GM18858 (cell line): ENCODE data around the gene TECPR1.

Experiments used
- ATAC-seq: cut with Tn5 transposase; IDR thresholded peaks from one replicate; pipeline ENCODE4 v1.9.1; 2021; ENCODE audit not compliant: unreplicated experiment

Gene TECPR1

DNA sequence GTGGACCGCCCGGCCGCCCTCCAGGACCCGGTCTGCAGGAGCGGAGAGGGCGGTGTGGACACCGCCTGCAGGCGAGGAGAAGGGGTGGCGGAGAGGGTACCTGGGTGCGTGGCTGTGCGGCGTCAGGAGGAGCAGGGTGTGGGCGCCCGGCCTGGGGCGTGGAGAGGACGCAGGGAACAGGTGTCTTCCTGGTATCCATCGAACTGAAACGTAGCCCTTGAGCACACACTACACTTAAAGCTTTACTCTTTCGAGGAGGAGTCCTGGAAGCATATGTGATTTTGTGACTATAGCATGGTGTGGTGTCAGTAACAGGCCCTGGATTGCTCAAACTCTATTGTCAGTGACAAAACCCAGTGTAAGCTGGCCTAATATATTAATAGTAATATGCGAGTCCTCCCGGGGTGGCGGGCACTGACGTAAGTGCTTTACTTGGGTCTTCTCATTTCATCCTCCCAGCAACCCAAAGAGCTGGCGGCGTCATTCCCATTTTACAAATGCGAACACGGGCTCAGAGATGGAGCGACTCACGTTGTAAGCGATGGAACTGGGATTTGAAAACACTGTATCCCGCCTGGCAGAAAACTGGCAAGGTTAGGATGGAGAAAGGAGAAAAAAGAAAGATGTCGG, 508 bp upstream of the TECPR1 start:
- no peak for ATAC-seq

DNA sequence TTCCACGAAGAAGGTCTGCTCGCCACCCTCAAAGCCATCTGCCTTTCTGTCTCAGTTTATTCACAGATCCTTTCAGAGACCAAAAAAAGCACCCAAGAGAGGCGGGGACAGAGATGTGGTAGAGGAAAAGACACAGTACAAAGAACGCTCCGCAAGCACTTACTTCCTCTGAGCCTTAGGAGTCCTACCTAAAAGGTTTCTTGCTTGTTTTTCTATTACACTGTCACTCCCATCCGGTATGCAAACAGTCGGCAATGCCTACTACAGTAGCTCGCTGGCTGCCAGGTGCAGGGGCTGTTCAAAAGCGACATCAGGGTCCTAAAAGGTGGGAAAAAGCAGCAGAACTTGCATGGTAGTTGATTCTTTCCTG, 816 bp downstream of the TECPR1 start:
- no peak for ATAC-seq

DNA sequence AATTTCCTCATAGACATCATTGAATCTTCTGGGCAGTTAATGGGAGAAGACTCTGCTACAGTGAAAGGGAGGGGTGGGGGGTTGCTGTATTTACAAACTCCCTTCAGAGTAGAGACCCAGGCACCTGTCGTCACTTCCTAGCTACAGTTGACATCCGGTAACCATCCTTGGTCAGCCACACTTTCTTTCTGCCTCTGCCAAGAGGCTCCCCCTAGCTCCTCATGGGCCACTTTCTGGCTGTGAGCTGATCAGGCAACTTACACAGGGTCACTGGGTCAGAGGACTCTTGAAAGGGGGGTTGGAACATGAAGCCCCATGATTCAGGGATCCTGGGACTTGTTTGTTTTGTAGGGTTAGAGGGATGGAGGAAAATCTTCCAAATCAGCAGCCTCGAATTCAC, 1.2 kb downstream of the TECPR1 start:
- ATAC-seq: no peak

DNA sequence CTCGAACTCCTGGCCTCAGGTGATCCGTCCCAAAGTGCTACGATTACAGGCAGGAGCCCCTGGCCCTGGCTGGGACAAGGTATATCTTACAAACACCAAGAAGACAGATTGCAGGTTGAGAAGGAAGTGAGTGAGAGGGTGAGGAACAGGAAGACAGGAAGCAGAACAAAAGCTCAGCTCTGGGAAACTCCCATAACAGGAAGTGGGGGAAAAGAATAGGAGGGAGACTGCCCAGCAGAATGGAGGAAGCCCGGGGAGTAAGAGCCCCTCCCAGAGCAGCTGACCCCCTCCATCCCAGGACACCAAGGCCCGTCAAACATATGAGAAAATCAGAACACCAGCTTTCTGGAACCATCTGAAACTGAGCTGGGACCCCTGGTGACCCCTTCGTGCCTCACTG, 2.9 kb downstream of the TECPR1 start:
- no peak for ATAC-seq

DNA sequence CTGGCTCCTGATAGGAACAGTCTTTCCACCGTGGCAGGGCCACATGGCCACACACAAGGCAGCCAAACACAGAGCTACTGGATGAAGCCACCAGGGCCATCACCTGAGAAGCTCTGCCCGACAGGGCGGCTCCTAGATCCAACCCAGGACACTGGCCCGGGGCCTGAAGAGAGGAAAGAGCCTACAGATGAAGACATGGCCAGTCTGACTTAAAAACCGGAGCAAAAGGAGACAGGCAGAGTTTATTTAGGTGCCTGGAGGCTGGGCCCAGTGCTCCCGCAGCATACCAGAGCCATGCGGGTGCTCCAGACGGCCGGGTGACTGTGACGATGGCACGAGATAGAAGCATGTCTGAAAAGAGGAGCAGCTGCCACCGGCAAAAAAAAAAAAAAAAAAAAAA, 3.9 kb downstream of the TECPR1 start:
- ATAC-seq: no peak

DNA sequence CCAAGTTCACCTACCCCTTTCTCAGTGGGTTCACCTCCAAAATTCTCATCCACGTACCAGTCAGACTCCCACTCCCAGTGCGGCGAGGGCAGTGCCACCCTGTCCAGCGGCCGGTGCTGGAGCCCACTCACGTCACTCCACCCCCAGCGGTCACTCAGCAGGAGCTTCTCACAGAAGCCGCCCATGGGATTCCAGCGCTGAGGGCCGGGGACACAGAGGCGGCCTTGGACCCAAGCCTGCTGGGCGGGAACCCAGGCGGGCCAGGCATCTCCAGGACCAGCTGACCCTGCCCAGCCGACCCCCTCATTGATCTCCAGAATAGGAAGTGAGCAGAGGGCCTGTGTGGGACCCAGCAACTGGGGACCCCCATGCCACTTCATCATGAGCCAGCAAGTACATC, 7.2 kb downstream of the TECPR1 start:
- ATAC-seq: no peak

DNA sequence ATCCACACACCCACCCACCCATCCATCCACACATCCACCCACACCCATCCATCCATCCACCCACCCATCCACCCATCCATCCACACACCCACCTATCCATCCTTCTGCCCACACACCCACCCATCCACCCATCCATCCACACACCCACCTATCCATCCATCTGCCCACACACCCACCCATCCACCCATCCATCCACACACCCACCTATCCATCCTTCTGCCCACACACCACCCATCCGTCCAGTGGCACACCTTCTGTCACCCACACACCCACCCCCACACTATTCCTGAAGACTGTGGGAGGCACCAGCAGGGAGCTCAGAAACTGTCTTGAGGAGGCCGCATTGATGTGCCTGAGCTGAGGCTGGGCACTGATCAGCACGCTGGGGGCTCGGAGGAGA, 9.1 kb downstream of the TECPR1 start:
- no peak for ATAC-seq

DNA sequence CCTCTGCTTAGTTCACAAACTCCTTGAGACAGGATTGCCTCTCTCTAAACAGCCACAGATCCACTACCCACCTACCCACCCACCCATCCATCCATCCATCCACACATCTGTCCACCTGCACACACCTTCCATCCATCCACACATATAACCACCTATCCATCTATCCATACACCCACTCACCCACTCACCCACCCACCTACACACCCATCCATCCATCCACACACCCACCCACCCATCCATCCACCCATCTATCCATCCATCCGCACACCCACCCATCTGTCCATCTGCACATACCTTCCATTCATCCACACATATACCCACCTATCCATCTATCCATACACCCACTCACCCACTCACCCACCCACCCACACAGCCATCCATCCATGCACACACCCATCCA, 9.7 kb downstream of the TECPR1 start:
- ATAC-seq: no peak

DNA sequence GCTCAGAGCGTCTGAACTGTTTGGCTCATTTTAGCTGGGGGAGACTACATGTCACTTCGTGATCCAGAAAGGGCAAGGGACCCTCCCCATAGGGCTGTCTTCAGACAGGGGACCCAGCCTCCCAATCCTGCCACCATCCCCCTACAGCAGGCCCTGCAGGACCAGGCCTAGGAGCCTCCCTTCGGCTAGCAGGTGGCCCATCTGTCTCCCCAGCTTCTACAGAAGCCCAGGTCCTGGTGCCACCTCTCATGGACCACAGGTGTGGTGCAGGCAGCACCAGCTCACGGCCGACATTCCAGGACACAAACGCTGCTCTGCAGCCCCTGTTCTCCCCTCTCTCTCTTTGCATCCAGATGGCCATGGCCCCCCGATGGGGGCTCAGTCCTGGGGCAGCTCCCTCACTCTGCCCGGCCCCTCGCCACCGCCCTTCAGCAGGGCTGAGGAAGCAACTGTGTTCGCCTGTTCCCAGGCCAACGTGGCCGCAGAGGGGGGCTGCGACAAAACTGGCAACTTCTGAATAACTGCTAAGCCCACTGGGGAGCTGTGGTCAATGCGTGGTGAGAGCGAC, 10.3 kb downstream of the TECPR1 start:
- ATAC-seq: no peak

DNA sequence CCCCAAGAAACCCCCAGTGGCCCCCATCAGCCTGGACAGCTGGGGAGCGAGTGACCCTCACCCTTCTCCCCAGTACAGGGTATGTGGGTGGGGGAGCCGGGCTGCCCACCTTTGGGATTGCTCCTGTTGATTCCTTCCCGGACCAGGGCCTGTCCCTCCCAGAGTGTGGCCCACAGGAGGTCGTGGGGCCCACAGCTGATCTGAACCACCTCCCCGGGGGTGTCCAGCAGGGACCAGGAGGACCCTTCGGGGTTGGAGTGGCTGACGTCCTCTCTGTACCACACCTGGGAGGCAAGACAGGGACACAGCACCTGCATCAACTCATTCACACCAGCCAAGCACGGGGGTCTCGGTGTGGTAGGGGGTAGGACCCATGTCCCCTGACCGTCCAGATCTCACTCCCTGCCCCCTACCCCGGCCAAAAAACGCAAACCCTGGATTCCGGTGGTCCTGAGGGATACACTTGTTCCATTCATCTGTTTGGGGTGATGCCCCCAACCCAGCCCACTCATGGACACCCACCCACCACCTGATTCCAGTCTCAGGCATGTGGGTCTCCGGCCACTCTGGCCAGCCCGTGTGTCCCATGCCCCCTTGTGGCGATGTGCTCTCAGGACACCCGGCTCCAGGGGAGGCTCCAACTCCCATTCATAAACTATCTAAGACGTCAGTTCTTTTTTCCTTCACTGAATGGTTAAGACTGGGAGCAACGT, 10.9 kb downstream of the TECPR1 start:
- ATAC-seq: no peak

DNA sequence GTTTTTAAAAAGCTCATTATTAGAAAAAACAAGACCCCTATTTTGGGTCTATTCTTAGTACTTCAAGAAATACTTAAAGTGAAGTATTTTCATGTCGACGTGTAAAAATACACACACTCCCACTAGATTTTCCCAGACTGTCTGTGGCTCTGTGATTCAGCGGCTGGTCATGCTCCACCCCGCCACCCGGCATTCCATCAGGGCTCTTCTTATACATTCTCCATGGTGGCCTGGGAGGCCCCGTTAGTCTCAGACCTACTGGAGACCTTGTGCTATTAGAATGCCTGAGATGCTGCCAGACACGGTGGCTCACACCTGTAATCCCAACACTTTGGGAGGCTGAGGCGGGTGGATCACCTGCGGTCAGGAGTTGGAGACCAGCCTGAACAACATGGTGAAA, 13.1 kb downstream of the TECPR1 start:
- no peak for ATAC-seq

DNA sequence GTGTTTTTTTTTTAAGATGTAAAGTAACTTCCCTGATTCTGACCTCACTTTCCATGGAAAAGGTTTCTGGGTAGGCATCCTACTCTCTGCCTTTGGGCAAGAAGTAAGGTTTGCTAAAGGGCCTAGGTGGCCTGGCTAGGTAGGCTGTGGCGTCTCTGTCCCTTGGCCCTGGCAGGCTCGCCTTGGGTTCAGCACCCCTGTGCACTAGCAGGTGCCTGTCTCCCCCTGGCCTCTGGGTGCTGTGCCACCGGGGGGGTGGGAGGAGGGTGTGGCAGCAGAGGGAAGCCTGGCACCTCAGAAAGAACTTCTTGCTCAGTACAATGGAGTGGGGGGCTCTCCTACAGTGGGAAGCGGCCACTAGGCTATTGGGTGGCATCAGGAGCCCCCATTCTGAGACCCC, 14.0 kb downstream of the TECPR1 start:
- no peak for ATAC-seq

DNA sequence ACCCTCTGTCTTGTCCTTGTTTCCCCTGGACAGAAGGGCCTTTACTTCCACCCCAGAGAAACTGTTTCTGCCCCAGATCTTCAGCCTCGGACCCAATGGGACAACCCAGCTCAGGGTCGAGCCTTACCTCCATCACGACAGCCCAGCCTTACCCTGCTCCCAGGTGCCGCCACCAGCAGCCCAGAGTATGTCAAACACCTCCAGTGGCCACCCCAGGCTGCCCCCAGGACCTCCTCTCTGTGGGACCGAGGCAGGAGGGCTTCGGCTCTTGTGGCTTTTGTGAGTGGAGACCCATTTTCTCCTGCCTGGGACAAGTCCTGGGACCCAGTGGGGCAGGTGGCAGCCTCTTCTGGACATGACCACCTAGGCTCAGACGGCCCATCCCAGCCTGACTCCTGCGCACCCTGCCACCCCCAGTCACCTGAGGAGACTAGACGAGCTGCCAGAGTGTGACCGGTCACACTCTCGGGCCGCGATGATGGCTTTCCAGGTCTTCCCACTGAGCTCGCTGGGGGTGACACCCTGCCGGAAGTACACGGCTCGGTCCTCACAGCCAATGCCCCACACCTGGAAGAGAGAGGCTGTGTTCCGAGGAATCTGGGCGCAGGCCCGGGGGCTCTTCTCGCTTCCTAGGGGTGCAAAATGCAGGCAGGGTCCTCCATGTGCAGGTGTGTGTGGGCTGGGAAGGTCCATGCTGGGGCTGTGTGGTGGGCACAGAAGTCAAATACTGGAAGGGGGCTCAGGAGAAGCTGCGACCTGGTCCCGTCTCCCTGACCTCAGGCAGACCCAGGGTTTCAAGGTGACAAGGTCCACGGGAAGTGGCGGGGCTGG, 15.5 kb downstream of the TECPR1 start:
- ATAC-seq: no peak

DNA sequence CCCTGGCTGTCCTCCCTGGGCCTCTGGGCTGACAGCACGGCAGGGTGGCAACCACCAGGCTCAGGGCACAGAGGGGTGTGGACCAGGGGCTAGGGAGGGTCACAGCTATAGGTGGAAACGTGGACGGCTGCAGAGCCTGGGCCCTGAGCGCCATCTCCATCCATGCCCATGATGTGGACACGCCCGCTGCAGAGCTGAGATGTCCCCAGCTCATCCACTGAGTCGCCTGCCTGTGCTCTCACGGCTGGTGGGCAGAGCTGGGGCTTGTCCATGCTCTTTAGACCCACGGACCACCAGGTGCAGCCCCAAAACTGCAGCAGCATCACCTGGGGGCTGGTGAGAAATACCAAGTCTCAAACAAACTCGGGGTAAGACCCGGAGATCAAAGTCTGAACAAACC, 16.1 kb downstream of the TECPR1 start:
- ATAC-seq: no peak

DNA sequence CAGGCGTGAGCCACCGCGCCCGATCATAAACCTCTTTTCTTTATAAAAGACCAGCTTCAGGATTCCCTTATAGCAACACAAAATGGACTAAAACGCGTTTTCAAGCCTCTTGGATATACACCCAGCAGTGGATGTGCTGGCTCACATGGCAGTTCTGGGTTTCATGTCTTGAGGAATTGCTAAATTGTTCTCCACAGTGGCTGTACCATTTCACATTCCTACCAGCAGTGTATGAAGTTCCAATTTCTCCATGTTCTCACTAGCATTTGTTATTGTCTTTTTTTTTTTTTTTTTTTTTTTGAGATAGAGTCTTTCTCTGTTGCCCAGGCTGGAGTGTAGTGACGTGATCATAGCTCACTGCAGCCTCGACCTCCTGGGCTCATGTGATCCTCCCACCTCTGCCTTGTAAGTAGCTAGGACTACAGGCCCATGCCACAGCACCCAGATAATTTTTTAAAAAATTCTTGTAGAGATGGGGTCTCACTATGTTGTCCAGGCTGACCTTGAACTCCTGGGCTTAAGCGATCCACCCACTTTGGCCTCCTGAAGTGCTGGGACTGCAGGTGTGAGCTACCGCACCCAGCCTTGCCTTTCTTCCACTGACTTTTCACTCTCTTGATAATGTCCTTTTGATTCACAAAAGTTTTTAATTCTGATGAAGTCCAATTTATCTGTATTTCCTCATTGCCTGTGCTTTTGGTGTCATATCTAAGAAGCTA, 17.4 kb downstream of the TECPR1 start:
- no peak for ATAC-seq

DNA sequence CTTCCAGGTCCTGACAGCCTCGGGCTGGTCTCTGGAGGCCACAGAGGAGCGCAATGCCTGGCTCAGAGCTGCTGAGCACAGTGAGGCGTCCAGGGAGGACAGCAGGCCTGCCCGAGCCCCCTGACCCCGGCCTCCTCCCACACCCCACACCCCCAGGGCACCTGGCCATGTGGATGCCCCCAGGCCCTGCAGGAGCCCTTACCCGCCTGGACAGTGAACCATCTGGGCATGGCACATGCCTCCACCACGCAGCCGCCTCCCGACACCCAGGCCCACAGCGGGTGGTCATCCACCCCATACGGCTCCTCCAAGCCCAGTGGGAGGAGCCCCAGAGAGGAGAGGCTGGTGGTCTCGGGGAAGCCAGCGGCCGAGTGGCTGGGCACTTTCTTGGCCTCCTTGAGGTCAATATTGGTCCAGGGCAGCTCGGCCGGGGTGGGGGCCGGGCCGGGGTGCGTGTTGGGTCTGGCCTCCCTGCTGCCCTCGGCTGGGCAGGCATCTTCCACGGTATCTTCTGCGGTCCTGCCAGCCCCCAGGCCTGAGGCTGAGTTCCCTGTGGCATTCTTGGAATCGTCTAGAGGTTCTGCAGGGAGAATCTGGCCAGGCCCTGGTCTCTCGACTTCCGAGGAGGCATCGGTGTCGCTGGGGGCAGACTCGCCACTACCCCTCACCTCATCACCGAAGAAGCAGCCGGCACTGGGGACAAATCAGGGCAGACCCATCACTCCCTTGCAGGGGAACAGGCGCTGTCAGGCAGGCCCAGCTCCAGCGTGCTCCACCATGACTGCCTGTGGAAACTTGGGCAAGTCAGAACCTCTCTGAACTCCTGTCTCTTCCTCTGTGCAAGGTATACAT, 18.6 kb downstream of the TECPR1 start:
- ATAC-seq: no peak

DNA sequence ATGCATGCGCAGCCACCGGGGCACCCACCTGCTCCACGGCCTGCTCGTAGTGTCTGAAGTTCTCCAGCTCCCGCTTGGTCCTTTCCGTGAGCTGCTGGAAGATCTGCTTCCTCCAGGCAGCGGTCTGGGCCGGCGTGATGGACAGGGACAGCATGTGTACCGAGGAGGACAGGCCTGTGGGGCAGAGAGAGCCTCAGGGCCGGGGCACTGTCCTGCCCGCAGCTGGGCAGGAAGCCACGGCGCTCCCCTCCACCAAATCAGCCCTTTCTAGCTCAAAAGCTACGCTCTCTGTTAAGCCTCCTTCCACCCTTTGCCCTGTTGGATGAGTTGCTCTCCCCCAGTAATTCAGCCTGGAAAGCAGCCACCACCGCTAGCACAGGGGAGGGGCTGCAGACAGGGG, 19.2 kb downstream of the TECPR1 start:
- ATAC-seq: no peak

DNA sequence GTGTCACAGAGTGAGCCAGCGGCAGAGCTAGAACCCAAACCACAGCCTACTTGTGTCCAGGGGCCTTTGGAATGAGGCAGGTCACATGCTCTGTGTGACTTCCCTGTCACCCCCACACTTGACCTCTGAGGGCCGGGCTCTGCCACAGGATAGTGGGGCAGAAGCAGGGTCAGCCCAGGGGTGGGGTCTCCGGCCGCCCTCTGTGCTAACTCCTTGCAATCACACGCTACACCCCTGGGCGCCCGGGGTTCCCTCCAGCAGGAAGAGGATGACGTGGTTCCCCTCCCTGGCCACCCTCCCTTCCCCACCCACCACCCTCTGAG, 19.8 kb downstream of the TECPR1 start:
- no peak for ATAC-seq

DNA sequence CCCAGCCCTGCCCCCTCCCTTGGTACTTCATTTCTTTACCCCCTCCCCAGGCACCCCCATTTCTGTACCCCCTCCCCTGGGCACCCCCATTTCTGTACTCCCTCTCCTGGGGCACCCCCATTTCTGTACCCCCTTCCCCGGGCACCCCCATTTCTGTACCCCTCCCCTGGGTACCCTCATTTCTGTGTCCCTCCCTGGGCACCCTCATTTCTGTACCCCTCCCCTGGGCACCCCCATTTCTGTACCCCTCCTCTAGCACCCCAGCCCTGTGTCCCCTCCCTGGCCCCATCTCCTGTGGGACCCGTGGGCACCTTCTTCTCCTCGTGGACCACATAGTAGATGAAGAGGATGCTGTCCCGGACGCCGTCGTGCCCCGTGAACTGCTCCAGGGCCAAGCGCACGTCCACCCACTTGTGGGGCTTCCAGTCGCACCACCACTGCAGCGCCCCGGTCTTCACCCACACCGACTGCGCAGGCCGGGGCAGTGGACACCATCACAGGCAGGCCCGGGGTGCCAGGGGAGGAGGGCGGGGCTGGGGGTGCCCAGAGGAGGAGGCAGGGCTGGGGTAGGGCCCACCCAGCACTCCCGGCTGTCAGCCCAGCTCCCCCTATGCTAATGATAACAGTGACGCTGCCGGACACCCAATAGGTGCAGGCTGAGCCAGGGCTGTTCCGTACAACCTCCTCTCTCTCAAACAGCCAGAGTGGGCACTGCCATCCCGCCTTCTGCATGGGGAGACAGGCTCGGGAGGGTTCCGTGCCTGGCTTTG, 20.4 kb downstream of the TECPR1 start:
- no peak for ATAC-seq
